Mesothelial cell of epicardium (in vitro differentiated cells): ENCODE data around the gene GET4. TPM values are rescaled to one million over a fixed set of nuclear protein-coding genes. Genes with fewer than 3 reads are reported as not detected.
A peak's percentile ranks its signal among the peaks of the same experiment; 100 is the strongest.

Source experiments
- DNase-seq, 2 experiments: peaks; one replicate each; pipeline ENCODE4 v3.0.0; 2021; ENCODE audit warnings: low spot score in 2 of 2; ENCODE audit not compliant: unreplicated experiment in 2 of 2
- H3K27ac Mint-ChIP-seq: 2 replicates; pipeline ENCODE4 v1.8.0; 2021; ENCODE audit warnings: mixed read lengths
- H3K27me3 Mint-ChIP-seq: 2 replicates; pipeline ENCODE4 v1.8.0; 2021; ENCODE audit warnings: low read depth, mixed read lengths
- H3K36me3 Mint-ChIP-seq: 2 replicates; pipeline ENCODE4 v1.8.0; 2021; ENCODE audit warnings: mixed read lengths
- H3K4me1 Mint-ChIP-seq: 2 replicates; pipeline ENCODE4 v1.8.0; 2021; ENCODE audit warnings: mixed read lengths
- H3K4me3 Mint-ChIP-seq: 2 replicates; pipeline ENCODE4 v1.8.0; 2021; ENCODE audit warnings: mild to moderate bottlenecking, moderate library complexity, mixed read lengths
- H3K9me3 Mint-ChIP-seq: 2 replicates; pipeline ENCODE4 v1.8.0; 2021; ENCODE audit warnings: mixed read lengths
- CTCF ChIP-seq: fragments of 200-600 bp; sonication (generic); IDR thresholded peaks from one replicate; pipeline ENCODE4 v1.5.0; 2021; ENCODE audit warnings: antibody characterized with exemption; ENCODE audit not compliant: unreplicated experiment
- total RNA-seq: library from RNA; stranded (reverse); gene quantifications from 3 replicates; pipeline ENCODE4 v1.2.1, GENCODE V29; 2021

The GET4 gene
- total RNA-seq, 1 donor from 2014 or later: 77.6 TPM

DNA sequence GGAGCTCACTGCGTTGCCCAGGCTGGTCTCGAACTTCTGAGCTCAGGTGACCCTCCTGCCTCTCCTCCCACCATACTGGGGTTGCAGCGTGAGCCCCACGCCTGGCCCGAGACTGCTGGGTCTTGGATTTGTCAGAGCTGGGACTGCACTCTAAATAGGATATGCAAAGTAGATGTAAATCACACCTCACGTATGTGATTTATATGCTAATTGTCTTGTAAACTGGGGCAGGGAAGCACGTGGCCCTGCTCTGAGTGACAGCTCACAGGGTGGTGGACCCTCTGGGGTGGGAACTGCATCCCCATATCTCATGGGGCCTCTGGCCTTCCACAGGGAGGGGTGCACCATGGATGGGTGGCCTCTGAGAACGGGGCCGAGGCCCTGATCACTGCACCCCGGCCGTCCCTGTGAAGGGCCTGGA is 34.1 kb downstream of the GET4 start:
- no peak for TF ChIP-seq CTCF
- no peaks in the 10 kb centered on the region for H3K36me3 Mint-ChIP-seq
- no peak overlapping the region for H3K27ac Mint-ChIP-seq
- peak overlapping the region; percentile 34 for H3K4me3 Mint-ChIP-seq
- peaks cover 21% of the 10 kb centered on the region for H3K27me3 Mint-ChIP-seq
- no peak for DNase-seq
- peaks cover 1% of the 10 kb centered on the region for H3K4me1 Mint-ChIP-seq
- H3K9me3 Mint-ChIP-seq: no peaks in the 10 kb centered on the region

DNA sequence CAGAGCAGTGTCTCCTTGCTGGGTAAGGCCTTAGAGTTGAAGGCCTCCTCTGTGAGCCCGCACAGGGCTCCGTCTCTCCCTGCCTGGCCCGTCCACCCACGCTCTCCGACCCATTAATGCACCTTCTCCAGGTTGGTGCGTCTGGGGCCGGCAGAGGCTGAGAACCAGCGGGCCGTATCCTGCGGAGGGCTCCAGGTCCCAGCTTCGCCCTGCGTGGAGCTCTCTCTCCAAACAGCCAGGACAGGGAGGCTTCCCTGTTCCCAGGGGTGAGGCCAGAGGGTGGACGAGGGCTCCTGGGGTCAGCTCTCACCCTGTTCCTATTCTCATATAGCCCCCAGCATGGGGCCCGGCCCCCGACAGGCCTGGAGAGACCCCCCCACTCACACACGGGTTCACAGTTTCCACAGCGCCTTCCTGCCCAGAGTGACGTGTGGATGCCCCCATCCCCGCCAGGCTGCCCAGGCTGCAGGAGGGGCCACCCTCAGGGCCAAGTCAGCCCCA is 34.6 kb downstream of the GET4 start:
- H3K27me3 Mint-ChIP-seq: peaks cover 17% of the 10 kb centered on the region
- no peaks in the 10 kb centered on the region for H3K36me3 Mint-ChIP-seq
- no peaks in the 10 kb centered on the region for H3K9me3 Mint-ChIP-seq
- no peak overlapping the region for H3K4me3 Mint-ChIP-seq
- H3K4me1 Mint-ChIP-seq: peaks cover 7% of the 10 kb centered on the region
- H3K27ac Mint-ChIP-seq: no peak overlapping the region
- TF ChIP-seq CTCF: no peak
- DNase-seq: no peak

GRCh38 chr7:911791-912480 is 35.6 kb downstream of the GET4 start:
- Mint-ChIP-seq H3K36me3 (no peaks in the 10 kb centered on the region), H3K4me1 (peaks cover 13% of the 10 kb centered on the region), H3K4me3 (no peak overlapping the region), H3K27me3 (peaks cover 15% of the 10 kb centered on the region), H3K27ac (no peak overlapping the region), H3K9me3 (no peaks in the 10 kb centered on the region)
- DNase-seq: no peak
- TF ChIP-seq CTCF: no peak

GRCh38 chr7:913736-914520 is 37.6 kb downstream of the GET4 start:
- Mint-ChIP-seq H3K4me3 (no peak overlapping the region), H3K36me3 (no peaks in the 10 kb centered on the region), H3K9me3 (no peaks in the 10 kb centered on the region), H3K27ac (no peak overlapping the region), H3K4me1 (peaks cover 16% of the 10 kb centered on the region), H3K27me3 (peaks cover 9% of the 10 kb centered on the region)
- no peak for DNase-seq
- TF ChIP-seq CTCF: no peak

GRCh38 chr7:914521-915194 is 38.3 kb downstream of the GET4 start:
- no peak for TF ChIP-seq CTCF
- Mint-ChIP-seq H3K27me3 (peaks cover 9% of the 10 kb centered on the region), H3K36me3 (no peaks in the 10 kb centered on the region), H3K9me3 (no peaks in the 10 kb centered on the region), H3K4me1 (peaks cover 16% of the 10 kb centered on the region), H3K4me3 (no peak overlapping the region), H3K27ac (no peak overlapping the region)
- DNase-seq: no peak
